ENCODE results near the gene VPS16. TPM values are rescaled to one million over a fixed set of nuclear protein-coding genes. Genes with fewer than 3 reads are reported as not detected.
"Not testable (repeated sequence)": the region's sequence is repeated elsewhere in the genome, so short reads cannot be mapped to it uniquely, and the experiment has no call there.

Gene VPS16
- total RNA-seq, 2 experiments from 2014 or later = 44.7 to 45.0 TPM

DNA sequence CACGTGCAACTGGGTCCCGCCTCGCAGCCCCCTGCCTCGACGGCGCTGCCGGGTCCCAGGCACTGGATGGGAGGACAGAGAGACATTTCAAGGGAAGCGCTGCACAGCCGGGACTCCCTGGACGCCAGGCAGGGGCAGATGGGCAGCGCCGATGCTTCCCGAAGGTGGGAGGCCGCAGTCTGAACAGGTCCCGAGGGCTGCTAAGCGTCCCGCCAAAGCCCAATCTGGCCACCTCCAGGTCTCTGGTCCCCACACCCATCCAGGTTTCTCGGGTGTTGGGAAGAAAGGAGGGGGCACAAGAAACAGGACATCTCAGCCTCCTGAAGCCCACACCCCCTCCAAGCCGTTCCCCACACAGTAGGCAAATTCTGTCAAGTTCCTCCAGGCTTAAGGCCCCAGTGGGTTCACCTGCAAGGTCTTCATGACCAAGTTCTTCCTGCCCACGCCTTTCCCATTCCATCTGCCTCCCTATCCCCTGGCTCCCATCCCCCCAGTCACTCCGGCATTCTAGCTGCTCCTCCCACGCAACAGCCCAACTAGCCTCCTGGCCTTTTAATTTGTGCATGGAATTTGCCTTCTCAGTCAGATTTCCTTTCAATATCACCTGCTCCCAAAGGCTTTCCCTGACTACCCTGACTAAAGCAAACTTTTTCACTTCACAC, 34.7 kb upstream of the VPS16 start:
- CTCF ChIA-PET = no interaction called here
- POLR2A ChIA-PET = no interaction called here

DNA sequence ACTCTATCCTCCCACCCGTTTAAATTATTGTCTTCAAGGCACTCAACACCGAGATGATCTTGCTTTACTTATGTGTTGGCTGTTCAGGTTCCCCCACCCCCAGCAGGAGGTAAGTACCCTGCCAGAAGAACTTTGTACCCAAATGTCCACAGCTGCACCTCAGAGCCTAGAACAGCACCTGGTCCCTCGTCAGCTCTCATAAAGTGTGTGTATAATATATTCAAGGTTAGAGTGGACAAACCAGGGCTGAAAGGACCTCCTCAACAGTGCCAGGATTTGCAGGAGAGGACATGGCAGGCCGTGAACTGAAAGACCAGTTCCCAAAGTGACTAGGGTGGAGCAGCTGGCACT, 34.2 kb upstream of the VPS16 start:
- POLR2A ChIA-PET = no interaction called here
- CTCF ChIA-PET = no interaction called here

DNA sequence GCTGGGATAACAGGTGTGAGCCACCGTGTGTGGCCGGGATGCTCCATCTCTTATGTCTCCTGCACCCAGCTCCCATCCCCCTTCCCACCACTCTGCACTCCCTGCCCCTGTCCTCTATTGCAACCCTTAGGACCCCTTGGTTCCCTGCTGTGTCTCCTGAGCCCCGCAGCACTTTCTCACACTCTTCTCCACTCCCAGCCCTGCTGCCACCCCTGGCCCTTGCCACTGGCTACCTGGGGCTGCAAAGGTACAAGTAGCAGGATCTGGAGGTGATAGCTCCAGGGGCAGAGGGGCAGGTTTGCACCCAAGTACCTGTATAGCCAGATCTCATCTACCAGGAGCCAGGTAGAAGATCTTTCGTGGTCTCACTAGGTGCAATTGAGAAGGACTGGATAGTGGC, 33.5 kb upstream of the VPS16 start:
- POLR2A ChIA-PET = no interaction called here
- CTCF ChIA-PET = no interaction called here

DNA sequence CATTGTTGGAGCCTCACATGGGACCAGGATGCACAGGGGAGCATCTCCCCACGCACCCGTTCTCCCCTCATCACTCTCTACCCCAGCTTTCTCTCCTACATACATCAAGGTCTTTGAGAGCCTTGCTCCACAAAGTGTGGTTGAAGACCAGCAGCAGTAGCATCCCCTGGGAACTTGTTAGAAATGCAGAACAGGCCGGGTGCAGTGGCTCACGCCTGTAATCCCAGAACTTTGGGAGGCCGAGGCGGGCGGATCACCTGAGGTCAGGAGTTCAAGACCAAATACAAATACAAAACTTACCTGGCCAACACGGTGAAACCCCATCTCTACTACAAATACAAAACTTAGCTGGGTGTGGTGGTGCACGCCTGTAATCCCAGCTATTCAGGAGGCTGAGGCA, 32.6 kb upstream of the VPS16 start:
- POLR2A ChIA-PET, CTCF ChIA-PET: not testable (repeated sequence)

- ChIA-PET CTCF (no interaction called here), POLR2A (no interaction called here)
These were observed 30.9 kb upstream of the VPS16 start for GRCh38 chr20:2809690-2810089.

DNA sequence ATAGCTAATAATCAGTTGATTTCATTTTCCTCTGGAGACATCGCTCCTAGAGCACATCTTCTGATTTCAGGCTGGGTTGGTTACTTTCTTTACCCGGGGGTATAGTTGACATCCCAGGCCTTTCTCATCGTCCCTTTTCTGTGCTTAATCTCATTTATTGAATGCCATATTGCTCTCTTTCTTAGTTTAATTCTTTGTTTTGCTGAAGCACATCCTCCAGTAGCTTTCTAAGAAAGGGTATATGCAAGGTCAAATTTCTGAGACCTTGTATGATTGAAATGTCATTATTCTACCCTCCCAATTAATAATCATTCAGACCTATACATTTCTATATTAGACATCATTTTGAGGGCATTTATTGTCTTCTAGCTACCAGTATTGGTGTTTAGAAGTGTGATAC, 28.4 kb upstream of the VPS16 start:
- ChIA-PET CTCF (interaction anchor here (0.7 kb wide), 1 partner anchor 10 kb away, joined by 3 read pairs; no protein-coding TSS in a partner anchor), POLR2A (no interaction called here)

- POLR2A ChIA-PET = no interaction called here
- CTCF ChIA-PET = no interaction called here
These were observed 26.5 kb upstream of the VPS16 start for GRCh38 chr20:2814076-2814475.

DNA sequence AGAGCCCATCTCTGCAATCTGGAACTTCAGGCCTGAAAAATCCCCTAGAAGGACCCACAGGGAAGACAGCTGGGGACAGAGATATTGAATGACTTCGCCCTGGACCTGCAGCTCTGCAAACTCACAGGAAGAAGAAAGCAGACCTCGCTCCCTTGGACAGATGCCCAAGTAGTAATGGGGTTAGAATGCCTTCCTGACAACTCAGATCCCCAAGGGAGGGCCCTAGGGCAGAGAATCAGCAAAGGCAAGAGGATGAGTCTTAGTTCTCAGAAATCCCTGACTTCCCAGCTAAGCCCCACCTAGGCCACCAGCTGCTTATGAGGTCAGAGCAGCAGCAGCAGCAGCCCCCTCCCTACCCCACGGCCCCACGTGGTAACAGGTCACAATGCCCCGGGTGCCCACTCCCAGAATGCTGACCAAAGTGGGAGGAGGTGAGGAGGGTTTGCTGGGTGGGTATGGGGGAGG, 25.9 kb upstream of the VPS16 start, which contains the start of gene C20orf141:
Gene C20orf141, plus strand, starts transcription at position 401 of the 465 bp plus-strand sequence. CDS start 198 bp downstream, outside the sequence.
- ChIA-PET POLR2A (no interaction called here), CTCF (no interaction called here)

GRCh38 chr20:2815242-2815900, 25.2 kb upstream of the VPS16 start:
- ChIA-PET CTCF (no interaction called here), POLR2A (no interaction called here)

GRCh38 chr20:2816030-2816582, 24.4 kb upstream of the VPS16 start, which contains the start of gene TMEM239:
TSS of gene TMEM239 (plus strand) at chr20:2816364. CDS start at chr20:2816555, 191 bp downstream.
- CTCF ChIA-PET = interaction anchor here (0.8 kb wide), 1 partner anchor 40 kb away, joined by 3 read pairs; no protein-coding TSS in a partner anchor
- POLR2A ChIA-PET = no interaction called here

GRCh38 chr20:2816583-2817340, 23.8 kb upstream of the VPS16 start:
- CTCF ChIA-PET = interaction anchor here (0.8 kb wide), 1 partner anchor 39 kb away, joined by 3 read pairs; no protein-coding TSS in a partner anchor
- POLR2A ChIA-PET = no interaction called here

- CTCF ChIA-PET = no interaction called here
- POLR2A ChIA-PET = no interaction called here
These were observed 23.2 kb upstream of the VPS16 start for GRCh38 chr20:2817341-2817726.

GRCh38 chr20:2817891-2818595, 22.5 kb upstream of the VPS16 start:
- CTCF ChIA-PET = no interaction called here
- POLR2A ChIA-PET = no interaction called here

DNA sequence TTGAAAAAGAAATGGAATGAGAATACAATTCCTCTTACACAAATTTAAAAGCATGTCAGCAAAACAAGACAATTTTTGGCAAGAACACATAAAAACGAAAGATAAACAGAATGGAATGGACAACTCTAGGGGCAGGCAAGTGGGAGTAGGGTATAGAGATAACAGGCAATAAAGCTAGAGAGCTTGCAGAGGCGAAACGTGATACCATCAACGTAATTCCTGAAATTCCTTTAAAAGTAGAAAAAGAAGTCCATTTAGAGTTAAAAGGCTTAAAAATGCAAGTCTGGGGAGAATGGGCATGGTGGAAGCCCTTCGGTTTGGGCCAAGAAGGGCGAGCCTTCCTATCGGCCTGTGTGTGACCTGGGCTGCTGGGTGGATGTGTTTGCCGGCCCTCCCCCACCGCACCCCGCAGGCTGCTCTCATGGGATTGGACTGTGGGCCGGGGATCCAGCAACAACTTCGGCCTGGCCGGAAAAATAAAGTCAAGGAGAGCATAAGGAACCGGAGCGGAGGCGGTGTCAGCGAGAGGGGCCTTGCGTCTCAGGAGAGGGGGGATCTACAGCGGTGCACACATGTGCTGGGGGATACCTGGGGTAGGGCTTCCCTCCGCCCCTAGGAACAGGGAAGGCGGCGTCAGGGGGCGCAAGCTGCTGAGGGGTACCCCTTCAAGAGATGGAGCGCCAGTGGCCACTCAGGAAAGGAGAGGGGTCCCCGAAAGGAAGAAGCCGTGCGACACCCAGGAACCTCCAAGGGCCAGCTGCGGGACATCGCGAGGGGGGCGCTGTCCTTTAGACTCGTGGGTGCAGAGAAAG, 20.3 kb upstream of the VPS16 start:
- CTCF ChIA-PET = no interaction called here
- POLR2A ChIA-PET = no interaction called here

GRCh38 chr20:2820896-2821869, 19.4 kb upstream of the VPS16 start:
- POLR2A ChIA-PET = no interaction called here

GRCh38 chr20:2822073-2822472, 18.5 kb upstream of the VPS16 start:
- POLR2A ChIA-PET = no interaction called here
- CTCF ChIA-PET = no interaction called here

More at GRCh38 chr20:2820896-2821869, 19.4 kb upstream of the VPS16 start:
- CTCF ChIA-PET = no interaction called here

DNA sequence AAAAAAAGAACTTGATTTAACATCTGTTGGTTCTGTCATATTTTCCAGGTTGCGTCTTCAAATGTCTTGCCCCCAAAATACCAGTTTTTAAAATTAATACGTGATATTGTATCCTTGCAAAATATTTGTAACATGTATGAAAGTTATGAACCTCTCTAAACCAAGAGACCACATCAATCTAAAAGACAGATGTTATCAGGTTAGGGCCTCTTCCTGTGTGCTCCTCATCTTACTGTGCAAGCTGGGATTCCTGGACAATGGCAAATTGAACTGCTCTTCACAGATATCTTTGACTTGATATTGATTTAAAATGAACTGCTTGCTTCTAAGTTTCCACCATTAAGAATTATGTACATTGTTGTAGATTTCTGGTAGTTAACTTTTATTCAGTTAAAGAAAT, 14.8 kb upstream of the VPS16 start:
- ChIA-PET POLR2A (no interaction called here), CTCF (no interaction called here)

- CTCF ChIA-PET = no interaction called here
- POLR2A ChIA-PET = no interaction called here
These were observed 13.9 kb upstream of the VPS16 start for GRCh38 chr20:2826655-2827054.

Measured in activated CD8-positive, alpha-beta memory T cell treated with anti-CD3 and anti-CD28 coated beads for 36 hours (primary cell).